Nephron progenitor cell (in vitro differentiated cells): ENCODE results near the gene HJV.
A peak's percentile ranks its signal among the peaks of the same experiment; 100 is the strongest.

Experiments
- DNase-seq: peaks from one replicate; pipeline ENCODE4 v3.0.0; 2021
- H3K27ac Mint-ChIP-seq: 2 replicates; pipeline ENCODE4 v1.8.0; 2021; ENCODE audit warnings: mild to moderate bottlenecking, moderate library complexity, mixed read lengths
- H3K27me3 Mint-ChIP-seq: 2 replicates; pipeline ENCODE4 v1.8.0; 2021; ENCODE audit warnings: mild to moderate bottlenecking, low read depth, mixed read lengths; ENCODE audit not compliant: poor library complexity
- H3K36me3 Mint-ChIP-seq: 2 replicates; pipeline ENCODE4 v1.8.0; 2021; ENCODE audit warnings: low read depth, mixed read lengths
- H3K4me1 Mint-ChIP-seq: 2 replicates; pipeline ENCODE4 v1.8.0; 2021; ENCODE audit warnings: mixed read lengths
- H3K4me3 Mint-ChIP-seq: 2 replicates; pipeline ENCODE4 v1.8.0; 2021; ENCODE audit warnings: mild to moderate bottlenecking, moderate library complexity, mixed read lengths
- H3K9me3 Mint-ChIP-seq: 2 replicates; pipeline ENCODE4 v1.8.0; 2021; ENCODE audit warnings: mild to moderate bottlenecking, moderate library complexity, mixed read lengths
- TF ChIP-seq, protein P1 (sequence below): fragments of 200-600 bp; sonication (generic); IDR thresholded peaks from 2 replicates; pipeline ENCODE4 v1.5.0; 2021; ENCODE audit warnings: antibody characterized with exemption

Gene HJV

DNA sequence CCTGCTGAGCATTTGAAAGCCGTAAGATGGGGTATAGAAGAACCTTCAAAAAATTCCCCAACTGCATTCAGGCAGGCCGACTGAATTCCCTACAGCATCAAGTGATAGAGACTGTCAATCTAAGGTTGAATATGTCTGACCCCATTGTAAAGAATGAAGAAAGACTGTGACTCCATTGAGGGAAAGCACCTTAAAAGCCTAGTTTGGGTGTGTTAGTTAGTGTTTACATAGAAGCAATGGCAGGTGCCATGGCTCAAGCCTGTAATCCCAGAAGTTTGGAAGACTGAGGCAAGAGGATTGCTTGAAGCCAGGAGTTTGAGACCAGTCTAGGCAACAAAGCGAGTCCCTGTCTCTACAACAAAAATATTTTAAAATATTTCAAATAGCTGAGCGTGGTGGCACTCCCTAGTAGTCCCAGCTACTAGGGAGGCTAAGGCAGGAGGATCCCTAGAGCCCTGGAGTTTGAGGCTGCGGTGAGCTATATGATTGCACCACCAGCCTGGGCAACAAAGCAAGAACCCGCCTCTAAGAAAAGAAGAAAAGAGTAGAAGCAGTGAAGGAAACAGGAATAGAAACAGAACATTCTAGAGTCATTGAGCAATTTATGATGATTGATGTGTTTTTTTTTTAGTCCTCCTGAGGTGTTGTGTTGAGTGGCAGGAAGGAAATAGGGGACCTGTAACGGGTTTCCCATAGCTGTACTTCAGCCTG, 41.6 kb downstream of the HJV start:
- no peaks in the 10 kb centered on the region for H3K27me3 Mint-ChIP-seq
- no peak overlapping the region for H3K4me3 Mint-ChIP-seq
- no peaks in the 10 kb centered on the region for H3K9me3 Mint-ChIP-seq
- TF ChIP-seq, protein P1, sequence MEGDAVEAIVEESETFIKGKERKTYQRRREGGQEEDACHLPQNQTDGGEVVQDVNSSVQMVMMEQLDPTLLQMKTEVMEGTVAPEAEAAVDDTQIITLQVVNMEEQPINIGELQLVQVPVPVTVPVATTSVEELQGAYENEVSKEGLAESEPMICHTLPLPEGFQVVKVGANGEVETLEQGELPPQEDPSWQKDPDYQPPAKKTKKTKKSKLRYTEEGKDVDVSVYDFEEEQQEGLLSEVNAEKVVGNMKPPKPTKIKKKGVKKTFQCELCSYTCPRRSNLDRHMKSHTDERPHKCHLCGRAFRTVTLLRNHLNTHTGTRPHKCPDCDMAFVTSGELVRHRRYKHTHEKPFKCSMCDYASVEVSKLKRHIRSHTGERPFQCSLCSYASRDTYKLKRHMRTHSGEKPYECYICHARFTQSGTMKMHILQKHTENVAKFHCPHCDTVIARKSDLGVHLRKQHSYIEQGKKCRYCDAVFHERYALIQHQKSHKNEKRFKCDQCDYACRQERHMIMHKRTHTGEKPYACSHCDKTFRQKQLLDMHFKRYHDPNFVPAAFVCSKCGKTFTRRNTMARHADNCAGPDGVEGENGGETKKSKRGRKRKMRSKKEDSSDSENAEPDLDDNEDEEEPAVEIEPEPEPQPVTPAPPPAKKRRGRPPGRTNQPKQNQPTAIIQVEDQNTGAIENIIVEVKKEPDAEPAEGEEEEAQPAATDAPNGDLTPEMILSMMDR: no peak
- peaks cover 23% of the 10 kb centered on the region for H3K4me1 Mint-ChIP-seq
- H3K36me3 Mint-ChIP-seq: no peaks in the 10 kb centered on the region
- H3K27ac Mint-ChIP-seq: no peak overlapping the region
- no peak for DNase-seq

DNA sequence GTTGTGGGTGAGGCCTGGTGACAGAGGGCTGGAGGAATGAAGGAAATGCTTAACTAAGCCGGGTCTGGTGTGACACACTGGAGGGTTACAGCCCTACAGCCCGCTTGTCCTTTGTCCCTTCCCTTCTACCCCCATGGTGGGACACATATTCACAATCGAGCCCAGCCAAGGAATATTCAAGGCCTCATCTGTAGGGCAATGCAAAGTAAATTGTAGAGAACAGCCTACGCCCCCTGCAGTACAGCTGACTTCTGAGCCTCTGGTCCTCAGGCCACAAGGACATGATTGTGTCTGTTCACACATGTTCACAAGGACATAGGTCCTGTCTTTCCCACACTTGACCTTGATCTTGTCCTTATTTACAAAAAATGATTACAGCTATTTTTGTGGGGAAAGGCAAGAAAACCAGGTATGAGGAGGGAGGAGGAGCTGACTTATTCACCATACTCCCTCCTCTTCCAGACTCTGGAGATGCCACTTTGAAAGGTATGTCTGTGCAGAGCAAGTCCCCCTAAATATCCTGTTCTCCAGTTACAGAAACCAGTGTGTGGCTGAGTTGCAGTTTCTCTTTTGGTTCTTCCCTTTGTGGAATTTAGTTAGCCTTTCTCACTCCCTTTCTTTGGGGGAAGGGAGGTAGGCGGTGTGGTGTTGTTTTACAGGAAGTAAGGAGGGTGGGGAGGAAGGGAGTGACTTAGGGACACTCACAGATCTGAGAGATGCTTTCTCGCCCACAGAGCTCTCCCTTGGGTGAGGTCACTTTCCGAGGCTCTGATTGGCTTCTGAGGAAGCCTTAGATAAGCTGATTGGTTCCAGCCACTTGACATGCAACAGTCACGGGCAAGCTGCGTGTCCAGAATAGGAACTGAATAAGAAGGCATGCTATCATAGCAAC, 42.4 kb downstream of the HJV start:
- TF ChIP-seq, protein P1: no peak
- no peaks in the 10 kb centered on the region for H3K36me3 Mint-ChIP-seq
- peaks cover 18% of the 10 kb centered on the region for H3K4me1 Mint-ChIP-seq

DNA sequence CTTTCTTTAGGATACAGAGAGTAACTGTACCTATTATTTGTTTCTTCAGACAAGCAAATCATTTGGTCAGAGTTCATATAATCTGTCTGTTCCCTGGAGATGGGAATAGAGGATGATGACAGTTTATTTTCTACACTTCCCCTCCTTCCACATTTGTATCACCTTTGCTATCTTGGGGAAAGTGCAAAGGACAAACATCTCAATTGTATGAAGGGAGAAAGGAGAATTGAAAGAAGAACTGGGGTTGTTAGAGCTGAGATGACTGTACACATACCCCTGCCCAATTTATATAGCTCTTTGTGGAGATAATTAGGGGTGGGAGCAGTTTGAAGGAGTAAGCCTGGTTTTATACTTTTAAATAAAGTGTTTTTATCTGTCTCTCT, 43.1 kb downstream of the HJV start:
- H3K27me3 Mint-ChIP-seq: no peaks in the 10 kb centered on the region
- H3K4me3 Mint-ChIP-seq: no peak overlapping the region
- no peak for DNase-seq
- no peak overlapping the region for H3K27ac Mint-ChIP-seq
- H3K9me3 Mint-ChIP-seq: no peaks in the 10 kb centered on the region
- H3K36me3 Mint-ChIP-seq: no peaks in the 10 kb centered on the region
- TF ChIP-seq, protein P1: no peak
- H3K4me1 Mint-ChIP-seq: peaks cover 12% of the 10 kb centered on the region

More for the DNA sequence above, 42.4 kb downstream of the HJV start:
- Mint-ChIP-seq H3K4me3 (no peak overlapping the region), H3K27me3 (no peaks in the 10 kb centered on the region), H3K9me3 (no peaks in the 10 kb centered on the region), H3K27ac (no peak overlapping the region)
- peak; percentile 72 for DNase-seq

DNA sequence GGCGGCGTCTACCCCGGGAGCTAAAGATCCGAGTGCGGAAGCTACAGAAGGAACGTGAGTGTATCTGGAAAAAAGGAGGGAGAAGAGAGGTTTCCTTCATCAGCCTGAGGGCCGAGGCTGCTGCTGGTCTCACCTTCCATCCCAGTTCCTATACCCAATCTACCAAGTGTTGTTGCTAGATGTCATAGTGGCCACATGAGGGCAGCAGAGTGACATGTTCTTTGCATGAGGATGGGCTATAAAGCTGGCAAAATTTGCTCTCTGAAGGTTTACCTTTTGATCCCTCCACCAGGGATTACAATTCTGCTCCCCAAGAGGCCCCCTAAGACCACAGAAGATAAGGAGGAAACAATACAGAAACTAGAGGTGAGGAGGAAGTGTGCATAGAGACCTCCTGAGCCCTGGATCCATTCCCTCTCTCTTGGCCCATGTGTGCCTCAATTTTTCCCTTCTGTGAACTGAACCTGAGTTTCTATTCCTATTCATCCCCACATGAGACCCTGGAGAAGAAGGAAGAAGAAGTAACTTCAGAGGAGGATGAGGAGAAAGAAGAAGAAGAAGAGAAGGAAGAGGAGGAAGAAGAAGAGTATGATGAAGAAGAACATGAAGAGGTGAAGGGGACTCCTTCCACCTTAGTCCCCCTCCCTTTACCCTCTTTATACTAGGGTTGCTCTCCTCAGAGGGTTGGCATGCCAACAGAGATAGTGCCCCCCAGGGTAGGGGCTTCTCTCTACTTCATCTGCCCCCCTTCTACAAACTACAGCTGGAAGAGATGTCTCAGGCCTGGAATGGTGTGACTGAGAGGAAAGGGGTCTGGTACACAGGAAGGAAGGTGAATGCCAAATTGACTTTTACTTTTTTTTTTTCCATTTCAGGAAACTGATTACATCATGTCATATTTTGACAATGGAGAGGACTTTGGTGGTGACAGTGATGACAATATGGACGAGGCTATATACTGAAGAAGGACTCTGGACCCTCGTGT, 43.8 kb downstream of the HJV start:
- Mint-ChIP-seq H3K27me3 (no peaks in the 10 kb centered on the region), H3K9me3 (no peaks in the 10 kb centered on the region), H3K4me1 (peaks cover 10% of the 10 kb centered on the region), H3K36me3 (no peaks in the 10 kb centered on the region), H3K4me3 (peak overlapping the region; percentile 70), H3K27ac (no peak overlapping the region)
- TF ChIP-seq, protein P1: peak; percentile 80
- DNase-seq: peak; percentile 65

DNA sequence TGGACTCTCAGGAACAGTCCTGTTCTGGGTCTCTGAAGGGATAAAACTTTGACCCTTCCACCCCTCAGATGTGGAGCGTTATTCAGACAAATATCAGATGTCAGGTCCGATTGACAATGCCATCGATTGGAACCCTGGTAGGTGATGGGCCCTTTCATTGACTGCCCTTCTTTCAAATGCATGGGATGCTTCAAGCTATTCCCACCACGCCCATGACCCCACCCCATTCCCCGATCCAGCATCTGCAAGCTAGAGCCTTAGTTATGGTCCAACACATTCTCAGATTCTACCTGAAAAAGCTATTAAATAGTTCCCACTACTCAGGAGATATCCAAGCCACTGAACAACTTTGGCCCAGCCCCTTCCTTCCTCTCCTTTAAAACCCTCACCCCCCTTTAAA, 44.5 kb downstream of the HJV start:
- Mint-ChIP-seq H3K9me3 (no peaks in the 10 kb centered on the region), H3K27ac (no peak overlapping the region), H3K27me3 (no peaks in the 10 kb centered on the region), H3K4me3 (no peak overlapping the region), H3K36me3 (no peaks in the 10 kb centered on the region), H3K4me1 (peaks cover 3% of the 10 kb centered on the region)
- DNase-seq: no peak
- TF ChIP-seq, protein P1: no peak
